Astrocyte of the cerebellum (primary cell): ENCODE results near the gene TMEM141.
"Not testable (repeated sequence)": the region's sequence is repeated elsewhere in the genome, so short reads cannot be mapped to it uniquely, and the experiment has no call there.

Source experiments
- DNase-seq: peaks from one replicate; pipeline ENCODE4 v3.0.0-alpha.2; 2011; ENCODE audit warnings: low read depth
- H3K4me3 ChIP-seq: 2 replicates; pipeline ENCODE4 v1.5.1; 2011; ENCODE audit warnings: mild to moderate bottlenecking, low read depth, low read length, moderate library complexity
- CTCF ChIP-seq: IDR thresholded peaks from 2 replicates; pipeline ENCODE4 v1.5.1; 2012; ENCODE audit warnings: low read length, low read depth, moderate library complexity, mild to moderate bottlenecking; ENCODE audit errors: missing control alignments
- in situ Hi-C: cut with HindIII; loops from 2 replicates; pipeline ENCODE4 v1.10.0; 2017; ENCODE audit warnings: low sequenced_read_pairs

The TMEM141 gene

DNA sequence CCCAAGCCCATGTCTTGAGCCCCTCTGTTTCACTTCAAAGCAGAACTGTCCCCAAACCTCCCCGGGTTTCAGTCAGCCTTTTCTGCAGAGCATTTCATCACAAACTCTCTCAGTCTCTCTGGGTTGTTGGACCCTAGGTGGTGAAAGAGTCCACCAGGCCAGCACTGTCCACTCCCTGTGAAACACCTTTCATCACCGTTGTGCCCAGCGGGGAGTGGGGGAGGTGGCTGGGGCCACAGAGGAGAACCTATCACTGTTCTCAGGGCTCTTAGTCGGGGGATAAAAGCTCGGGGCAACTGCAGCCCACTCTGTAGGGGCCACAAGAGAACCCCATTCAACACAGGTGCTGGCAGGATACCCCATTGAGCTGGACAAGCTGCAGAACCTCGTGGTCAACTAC, 11.2 kb downstream of the TMEM141 start:
- TF ChIP-seq CTCF: no peak
- H3K4me3 ChIP-seq: no peak overlapping the region
- DNase-seq: no peak
- in situ Hi-C loops: no loop called here

GRCh38 chr9:136803009-136803550, 11.9 kb downstream of the TMEM141 start:
- DNase-seq, H3K4me3 ChIP-seq, in situ Hi-C loops: not testable (repeated sequence)

DNA sequence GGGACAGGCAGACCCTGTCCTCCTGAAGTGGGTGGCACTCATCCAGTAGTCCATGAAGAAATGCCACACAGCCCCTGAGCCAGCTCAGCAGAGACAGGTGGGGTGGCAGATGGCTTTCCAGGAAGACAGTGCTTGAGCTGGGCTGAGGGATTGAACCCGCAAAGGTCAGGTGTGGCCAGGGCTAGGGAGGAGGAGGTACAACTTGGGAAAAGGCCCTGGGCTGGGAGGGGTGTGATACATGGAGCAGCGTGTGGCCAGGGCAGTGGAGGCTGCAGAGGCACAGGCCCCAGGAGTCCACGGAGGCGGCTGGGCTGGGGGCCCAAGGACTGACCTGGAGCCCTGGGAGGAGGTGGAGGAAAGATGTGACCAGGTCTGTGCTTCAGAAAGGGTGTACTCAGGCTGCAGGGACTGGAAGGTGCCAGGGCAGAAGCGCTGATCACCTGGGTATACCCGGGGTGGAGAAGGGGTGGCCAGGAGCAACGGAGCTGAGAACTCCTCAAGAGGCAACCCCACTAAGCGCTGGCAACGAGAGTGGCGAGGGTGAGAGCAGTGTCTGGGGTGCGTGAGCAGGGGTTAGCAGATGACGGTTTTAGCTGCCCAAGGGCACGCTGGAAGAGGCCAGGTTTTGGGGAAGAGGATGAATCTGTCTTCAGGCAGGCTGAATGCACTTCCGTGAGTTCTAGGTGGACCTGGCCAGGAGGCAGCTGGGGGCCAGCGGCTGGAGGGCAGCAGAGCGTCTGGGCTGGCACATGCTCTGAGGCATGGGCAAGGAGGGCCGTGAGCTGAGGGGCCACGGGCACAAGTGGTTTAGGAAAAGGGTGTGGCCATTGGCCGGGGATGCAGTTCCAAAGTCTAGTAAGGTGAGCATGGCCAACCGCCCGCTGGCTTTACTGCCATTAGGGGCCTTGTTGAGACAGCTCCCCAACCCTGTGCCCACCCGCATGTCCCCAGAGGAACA, 12.7 kb downstream of the TMEM141 start:
- no peak for DNase-seq
- no peak for TF ChIP-seq CTCF
- in situ Hi-C loops: no loop called here
- no peak overlapping the region for H3K4me3 ChIP-seq

DNA sequence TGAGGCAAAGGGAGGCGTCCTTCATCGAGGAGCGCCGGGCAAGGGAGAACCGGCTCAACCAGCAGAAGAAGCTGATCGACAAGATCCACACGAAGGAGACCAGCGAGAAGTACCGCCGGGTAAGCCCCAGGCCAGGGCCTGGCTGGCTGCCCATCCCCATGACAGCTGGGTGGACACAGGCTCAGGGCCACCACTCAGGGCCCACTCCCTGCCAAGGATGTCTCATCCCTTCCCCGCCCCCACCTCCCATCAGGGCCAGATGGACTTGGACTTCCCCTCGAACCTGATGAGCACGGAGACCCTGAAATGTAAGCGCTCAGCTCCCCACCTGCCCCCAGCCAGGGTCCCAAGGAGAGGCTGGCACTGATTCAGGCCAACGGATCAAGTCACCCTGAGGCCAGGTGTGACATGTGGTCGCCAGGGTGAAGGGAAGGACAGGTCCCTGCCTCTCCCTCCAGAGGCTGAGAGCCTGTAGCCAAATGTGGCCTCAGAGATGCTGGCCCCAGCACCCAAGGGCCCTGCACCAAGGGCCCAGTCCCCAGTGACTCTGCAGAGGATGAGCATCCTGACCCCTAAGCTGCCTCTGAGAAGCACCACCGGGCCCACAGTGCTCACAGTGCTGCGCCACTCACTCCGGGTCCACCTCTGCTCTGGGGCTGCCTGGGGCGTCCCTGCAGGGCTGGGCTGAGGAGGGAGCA, 13.5 kb downstream of the TMEM141 start:
- DNase-seq: no peak
- H3K4me3 ChIP-seq: no peak overlapping the region
- in situ Hi-C loops: no loop called here
- no peak for TF ChIP-seq CTCF

DNA sequence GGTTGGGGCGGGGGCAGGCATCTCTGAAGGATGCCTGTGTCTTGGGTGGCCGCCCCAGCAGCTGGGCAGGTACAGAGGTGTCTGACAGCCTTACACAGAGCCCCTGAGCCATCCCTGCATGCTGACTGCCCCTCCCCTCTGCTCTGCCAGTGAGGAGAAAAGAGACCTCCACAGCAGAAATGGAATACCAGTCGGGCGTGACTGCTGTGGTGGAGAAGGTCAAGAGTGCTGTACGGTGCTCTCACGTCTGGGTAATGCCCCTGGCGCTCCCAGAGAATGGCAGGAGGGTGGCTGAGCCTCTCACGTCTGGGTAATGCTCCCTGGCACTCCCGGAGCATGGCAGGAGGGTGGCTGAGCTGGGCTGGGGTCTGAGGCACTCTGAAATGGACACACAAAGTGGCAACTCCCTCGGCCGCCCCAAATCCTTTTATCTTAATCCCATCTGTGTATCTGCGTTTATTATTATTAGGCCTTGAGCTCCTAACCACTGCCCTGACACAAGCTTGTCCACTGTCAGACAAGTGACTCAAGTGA, 14.1 kb downstream of the TMEM141 start:
- DNase-seq: no peak
- TF ChIP-seq CTCF: no peak
- in situ Hi-C loops: no loop called here
- no peak overlapping the region for H3K4me3 ChIP-seq

- no peak for TF ChIP-seq CTCF
- in situ Hi-C loops: no loop called here
- no peak for DNase-seq
- no peak overlapping the region for H3K4me3 ChIP-seq
Measured at GRCh38 chr9:136806067-136806466, 14.9 kb downstream of the TMEM141 start.
